Measurements from ENCODE around the gene RASL12.
"Not testable (repeated sequence)": the region's sequence is repeated elsewhere in the genome, so short reads cannot be mapped to it uniquely, and the experiment has no call there.

DNA sequence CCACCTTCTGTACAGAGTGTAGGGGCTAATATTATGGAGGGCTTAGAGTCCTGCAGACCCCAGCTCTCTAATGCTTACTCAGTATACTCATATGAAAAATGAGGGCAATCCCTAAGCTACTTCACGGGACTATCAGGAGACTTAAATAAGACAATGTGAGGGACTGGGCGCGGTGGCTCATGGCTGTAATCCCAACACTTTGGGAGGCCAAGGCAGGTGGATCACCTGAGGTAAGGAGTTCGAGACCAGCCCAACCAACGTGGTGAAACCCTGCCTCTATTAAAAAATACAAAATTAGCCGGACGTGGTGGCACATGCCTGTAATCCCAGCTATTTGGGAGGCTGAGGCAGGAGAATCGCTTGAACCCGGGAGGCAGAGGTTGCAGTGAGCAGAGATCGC, 32.0 kb upstream of the RASL12 start:
- not testable (repeated sequence) for TF ChIP-seq EZH2 (IDR thresholded peaks at IDR 0.05; ENCODE audit: low read length, missing control alignments); CTCF (conservative IDR thresholded peaks at IDR 0.05 in 1 of 2, IDR thresholded peaks at IDR 0.05 in 1 of 2; ENCODE audit: low read depth in 1 of 2, low read length in 2 of 2)

Measured in fibroblast of lung (primary cell).